GM03348 (cell line): Measurements from ENCODE around the gene STK24.

ENCODE experiments used
- DNase-seq: peaks from one replicate; pipeline ENCODE4 v3.0.0; 2012; ENCODE audit warnings: low spot score

STK24 gene

DNA sequence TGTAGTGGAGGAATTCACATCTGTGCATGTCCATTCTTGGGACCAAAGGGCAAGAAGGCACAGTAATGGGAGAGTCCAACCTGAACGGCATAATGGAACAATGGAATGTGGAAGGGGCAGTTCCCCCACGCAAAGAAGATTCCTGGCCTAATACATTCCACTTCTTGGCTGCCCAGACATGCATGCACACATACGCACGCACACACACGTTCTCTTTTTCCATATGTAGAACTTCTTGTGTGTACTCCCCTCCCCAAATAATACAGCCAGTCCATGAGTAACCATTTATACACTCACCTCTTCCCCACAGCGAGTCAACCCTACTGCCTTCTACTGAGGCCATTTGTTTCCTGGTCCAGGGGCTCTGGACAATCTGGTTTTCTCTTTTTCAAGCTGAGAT is 6.0 kb upstream of the STK24 start:
- no peak for DNase-seq

DNA sequence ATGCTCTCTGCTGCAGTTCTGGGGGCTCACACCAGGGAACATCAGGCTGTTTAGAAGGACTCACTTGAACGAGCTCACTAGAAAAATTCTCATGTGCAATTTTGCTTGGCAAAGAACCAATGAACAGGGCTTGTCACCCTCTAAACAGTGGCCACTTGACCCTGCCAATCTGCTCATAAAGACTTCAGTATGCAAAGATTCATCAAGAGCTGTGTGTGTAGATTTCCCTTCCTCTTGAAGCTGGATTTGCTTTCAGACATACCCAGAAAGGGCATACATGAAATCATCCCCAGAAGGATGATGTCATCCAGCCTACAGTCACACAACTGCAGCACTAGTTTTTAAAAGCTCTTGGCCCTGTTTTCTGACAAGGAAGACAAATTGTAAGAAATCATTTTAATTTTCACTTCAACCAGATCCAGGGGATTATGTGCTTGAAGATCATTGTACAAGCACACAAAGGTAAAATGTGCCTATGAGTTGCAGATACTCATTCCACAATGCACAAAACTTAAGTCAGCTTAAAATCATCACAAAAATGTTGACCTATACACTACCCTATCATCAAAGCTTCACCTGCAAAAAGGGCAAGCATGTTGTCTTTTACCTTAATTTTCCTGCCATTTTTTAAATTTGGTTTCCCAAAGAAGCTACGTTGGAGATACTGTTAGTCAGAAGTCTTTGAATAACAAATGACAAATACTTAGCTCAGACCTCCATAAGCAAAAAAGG is 5.2 kb upstream of the STK24 start:
- peak; percentile 61 for DNase-seq

DNA sequence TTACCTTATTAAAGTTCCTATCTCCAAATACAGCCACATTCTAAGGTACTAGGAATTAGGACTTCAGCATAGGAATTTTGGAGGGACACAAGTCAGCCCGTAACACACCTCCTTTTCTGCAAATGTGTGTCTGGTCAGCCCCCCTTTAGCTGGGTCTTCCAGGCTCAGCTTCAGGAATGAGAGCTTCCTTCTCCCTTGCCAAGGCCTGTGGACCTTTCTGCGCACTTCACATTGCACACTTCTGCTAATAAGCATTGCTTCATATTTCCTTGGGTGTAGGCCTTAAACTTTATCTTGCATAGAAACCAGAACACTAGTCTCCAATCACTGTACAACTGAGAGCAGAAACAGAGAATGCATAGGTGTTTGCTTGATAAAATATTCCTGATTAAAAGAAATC is 4.5 kb upstream of the STK24 start:
- no peak for DNase-seq

DNA sequence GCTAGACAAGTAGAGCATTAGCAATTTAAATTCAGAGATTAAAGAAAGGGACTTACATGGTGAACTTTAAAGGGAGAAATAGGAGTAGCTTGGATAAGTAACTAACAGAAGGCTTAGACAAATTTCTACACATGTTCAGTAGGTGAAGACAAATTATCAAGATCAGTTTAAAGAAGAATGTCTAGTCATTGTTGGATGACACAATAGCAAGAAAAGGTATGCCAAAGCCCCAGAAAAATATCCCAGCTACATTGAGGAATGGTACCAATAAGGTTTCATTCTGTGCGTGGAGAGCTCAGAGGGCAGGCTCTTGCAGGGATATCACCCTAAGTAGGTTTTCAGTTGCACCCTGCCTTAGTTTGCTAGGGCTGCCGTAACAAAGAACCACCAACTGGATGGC is 3.5 kb upstream of the STK24 start:
- DNase-seq: no peak

DNA sequence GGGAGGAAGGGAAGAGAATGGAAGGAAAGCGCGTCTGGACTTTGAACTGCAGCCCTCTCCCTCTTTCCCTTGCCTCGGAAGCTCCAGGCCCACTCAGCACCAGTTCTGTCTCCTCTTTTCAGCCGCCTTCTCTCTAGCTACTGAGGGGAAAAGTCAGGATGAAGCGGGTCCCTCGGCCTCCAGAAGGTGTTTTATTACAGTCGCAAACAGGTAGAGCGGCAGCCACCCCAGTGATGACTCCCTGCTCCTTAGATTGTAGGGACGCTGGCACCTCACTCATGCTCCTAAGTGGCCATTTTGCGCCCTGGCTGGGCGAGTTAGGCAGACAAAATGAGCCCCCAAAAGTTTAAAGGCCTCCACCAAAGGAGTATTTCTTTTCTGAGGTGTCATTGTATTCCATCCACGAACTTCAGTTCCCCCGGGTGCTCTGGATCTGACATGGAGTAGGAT is 954 bp upstream of the STK24 start:
- no peak for DNase-seq

DNA sequence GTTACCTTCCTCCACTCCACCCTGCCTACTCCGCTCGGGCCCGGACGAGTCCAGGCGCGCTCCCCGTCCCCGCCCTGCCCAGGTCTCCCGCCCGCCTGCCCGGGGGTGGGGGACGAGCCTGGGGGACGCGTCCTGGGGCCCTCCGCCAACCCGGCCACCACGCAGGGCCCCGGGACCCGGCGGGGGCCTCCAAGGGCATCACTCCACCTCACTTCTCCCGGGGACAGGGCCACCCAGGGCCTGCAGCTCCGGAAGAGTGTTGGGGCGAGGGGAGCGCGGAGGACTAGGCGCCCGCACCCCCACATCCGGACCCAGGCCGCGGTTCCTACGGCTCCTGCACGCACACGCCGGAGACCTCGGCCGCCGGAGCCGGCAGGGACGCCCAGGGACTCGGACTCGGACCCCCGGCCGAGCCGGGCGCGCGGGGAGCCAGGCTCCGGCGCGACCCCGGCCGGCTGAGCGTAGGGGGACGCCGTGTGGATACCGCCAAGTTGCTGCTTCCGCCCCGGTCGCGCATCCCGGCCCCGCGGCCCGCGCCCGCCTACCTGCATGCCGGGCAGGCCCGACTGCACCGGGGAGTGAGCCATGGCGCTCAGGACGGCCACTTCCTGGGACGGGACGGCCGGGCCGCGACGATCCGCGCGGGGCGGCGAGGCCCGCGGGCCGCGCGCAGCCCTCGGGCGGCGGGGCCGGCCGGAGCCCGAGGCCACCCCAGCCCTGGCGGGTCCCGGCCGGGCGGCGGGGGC is 534 bp downstream of the STK24 start:
- peak; percentile 70 for DNase-seq

DNA sequence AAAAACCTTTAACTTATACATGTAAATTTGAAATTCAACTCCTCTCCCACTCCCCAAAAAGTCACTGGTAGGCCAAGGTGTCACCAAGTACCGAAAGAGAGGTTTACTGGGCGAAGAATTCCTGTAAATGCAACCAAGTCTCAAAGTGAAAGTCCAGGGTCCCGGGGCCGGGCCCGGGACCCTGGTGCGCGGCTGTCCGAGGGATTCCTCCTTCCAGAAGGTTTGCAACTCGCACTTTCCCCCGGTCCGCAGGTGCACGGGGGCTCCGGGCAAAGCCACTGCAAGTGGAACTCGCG is 1.1 kb downstream of the STK24 start:
- DNase-seq: no peak

DNA sequence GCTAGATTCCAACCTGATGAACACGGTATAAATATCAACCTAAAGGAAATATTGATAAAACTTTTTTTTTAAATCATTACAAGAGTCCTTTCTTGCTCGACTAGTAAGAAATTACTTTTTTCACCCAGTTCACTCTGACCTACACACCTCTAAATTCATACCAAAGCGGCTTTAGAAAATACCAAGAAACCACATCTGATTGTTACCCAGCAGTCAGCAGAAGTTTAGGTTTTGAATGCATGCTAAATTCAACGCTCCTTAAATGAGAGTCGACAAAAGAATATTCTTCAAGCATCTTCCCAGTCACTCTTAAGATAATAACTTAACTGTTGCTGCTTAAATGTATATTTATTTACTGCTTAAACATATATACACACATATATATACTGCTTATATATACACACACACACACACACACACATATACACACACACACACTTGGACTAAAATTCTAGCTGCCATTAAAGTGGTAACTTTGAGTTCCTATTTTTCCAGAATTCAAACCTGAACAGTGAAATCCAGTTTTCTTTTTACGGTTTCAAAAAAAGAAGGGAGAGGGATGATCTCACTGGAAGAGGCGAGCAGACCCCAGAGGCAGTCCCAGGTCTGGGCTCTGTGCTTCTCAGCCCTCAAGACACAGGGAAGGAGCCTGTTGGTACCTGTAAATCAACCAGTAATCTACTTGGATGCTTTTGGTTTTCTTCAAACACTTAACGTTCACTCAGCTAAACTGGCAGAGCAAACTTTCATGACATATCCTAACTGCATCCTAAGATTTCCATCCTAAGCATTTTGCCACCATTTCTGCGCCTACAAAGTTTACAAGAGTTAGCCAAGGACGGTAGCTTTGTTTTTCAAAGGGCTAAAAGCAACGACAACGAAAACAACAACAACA is 1.7 kb downstream of the STK24 start:
- no peak for DNase-seq

DNA sequence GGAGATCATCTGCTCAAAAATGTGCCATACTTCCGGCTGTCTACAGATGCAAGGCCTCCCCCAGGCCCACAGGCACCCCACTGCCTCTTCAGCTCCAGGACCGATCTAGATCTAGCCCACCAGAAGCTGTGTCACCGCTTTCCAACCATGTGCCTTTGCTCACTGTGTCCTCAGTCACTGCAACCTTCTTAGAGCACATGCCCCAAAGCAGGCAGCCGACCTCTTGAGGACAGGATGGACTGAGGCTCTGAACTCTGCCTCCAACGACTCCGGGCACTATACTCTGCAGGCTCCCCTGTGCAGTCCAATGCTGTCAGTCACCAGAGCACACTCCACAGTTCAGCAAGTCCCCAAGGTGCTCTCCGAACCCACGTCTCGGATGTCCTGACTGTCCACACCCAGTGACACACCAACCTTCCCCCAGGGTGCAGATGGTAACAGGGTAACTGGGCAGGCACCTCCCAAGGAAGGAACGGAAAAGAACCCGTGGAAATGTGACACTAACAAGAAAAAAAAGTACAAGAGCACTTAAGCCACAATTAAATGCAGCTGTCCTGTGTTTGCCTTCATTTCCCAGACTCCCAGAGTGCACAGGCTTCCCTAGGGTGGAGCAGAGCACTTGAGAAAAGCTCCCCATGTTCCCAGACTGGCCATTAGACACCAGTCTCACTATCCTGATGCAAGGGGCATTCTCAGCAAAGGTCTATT is 4.8 kb downstream of the STK24 start:
- DNase-seq: peak; percentile 71

DNA sequence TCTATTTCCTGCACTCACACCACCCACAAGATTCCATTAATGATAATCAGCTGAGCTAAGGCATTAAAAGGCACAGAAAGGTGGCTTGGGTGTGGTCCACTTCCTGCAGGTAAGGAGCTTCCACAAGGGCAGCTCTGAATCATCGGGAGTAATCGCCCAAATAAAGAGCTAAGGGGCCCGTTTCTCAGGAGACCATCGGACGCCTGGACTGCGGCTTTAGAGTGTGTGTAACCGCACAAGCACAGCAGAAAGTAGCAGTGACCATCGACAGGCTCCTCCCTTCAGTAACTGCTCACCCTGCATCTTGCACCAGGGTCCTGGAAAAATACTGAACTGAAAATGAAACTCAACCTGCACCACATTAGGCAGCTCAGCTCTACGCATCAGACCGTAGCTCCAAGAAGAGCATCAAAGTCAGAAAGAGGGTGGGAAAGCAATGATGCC is 6.0 kb downstream of the STK24 start:
- DNase-seq: no peak

DNA sequence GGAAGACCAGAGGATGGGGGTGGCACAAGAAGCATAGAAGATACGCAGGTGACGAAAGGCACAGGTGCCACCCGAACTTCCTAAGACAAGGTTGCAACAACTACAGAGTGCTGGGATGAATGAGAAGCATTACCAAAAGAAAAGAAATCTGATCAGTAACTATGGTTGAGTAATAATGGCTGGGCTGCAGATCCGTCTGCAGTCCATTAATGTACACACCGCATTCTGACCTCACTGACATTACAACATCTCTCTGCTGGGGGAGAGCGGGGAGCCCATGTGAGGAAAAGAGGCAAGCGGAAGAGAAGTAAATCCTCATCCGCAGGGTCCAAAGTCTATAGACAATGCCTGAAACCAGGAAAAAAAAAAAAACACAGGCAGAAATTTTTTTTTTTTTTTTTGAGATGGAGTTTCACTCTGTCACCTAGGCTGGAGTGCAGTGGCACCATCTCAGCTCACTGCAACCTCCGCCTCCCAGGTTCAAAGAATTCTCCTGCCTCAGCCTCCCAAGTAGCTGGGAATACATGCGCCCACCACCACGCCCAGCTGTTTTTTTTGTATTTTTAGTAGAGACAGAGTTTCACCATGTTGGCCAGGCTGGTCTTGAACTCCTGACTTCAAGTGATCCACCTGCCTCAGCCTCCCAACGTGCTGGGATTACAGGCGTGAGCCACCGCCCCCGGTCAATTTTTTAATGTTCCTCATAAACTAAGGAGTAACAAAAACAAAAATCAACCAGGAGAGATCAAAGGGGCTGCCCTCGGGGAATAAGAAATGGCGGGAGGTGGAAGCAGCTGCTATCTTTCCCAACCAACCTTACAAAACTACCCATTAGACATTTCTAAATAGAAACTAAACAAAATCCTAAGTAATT is 7.2 kb downstream of the STK24 start:
- DNase-seq: peak; percentile 29

DNA sequence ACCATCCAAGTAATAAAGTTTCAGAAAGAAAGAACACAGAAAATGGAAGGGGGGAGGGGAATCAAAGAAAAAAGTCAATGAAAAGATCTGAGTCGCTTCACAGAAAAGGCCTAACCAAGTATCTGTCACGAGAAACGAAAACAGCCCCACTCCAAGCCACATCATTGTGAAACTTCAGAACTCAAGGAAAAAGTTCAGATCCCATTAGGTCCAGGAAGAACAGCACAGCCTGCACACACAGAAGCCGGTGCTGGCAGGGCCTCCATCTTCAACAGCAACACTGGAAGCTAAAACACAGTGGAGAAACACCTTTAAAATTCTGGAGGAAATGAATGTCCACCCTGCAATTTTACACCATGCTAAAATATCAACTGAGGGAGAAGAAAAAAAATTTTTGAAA is 8.0 kb downstream of the STK24 start:
- no peak for DNase-seq

DNA sequence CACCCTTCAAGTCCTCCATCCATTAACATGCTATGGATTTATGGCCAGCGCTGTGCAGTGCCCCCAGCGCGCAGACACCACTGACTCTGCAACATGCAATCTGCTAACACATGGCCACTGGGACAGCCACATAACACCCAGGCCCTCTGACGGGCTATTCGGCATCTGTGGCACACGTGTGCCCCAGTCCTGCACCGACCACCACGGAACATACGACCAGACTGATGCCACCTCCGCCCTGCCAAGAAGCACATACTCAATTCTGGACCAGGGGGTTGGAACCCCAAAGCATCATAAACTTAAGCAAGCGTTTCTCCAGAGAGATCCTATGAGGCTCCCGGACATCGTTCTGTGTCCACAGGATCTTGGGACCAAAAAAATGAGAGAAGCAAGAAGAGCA is 9.8 kb downstream of the STK24 start:
- DNase-seq: no peak

DNA sequence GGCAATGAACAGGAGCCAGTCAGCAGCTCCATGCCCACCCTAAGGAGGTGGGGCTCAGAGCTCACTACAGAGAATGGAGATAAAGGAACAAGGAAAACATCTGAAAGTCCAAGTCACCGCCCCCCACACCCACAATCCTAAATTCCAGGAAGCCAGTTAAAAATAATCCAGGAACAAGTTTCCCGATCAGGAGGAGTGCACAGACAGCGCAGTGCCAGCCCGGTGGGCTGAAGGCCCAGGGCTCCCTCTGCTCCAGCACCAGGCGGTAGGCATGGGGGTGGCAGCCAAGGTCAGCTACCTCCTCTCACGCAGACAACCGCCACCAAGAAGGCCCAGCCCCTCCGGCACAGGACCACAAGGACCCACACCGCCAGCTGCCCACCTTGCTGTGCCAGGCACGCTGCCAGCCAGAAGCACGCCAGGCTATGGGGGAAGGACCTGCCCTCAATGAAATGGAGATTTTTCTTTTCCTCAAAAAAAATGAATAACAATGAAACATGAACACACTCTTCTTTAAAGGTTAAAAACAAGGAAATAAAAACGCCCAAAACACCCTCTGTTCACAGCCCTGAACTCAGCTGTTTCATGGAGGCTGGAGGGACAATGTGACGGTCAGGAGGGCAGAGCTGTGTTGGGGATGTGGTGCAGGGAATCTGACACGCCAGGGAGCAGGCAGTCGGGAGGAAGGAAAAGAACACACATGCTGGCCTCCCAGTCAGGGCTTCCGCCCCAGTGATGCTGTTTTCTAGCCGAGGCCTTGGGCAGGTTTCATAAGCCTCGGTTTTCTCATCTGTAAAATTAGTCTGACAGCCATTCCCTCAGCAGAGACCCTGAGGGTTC is 11.0 kb downstream of the STK24 start:
- DNase-seq: peak; percentile 35

DNA sequence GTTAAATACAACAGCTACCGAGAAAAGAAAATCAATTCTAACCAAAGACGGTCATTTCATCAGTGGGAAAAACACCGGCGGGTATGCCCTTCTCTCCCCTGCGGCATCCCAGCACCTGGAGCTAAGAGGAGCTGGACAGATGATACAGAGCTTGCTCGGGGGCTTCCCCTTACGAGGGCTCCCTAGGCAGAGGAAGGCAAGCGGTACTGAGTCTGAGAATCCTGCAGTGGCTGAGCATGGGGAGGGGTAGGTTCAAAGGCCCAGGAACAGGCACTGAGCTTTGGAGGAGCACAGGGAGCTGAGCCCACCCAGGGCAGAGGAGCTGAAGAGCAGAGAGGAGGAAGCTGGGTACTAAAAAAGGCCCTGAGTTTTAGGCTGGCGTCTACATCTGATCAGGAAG is 12.7 kb downstream of the STK24 start:
- DNase-seq: no peak

DNA sequence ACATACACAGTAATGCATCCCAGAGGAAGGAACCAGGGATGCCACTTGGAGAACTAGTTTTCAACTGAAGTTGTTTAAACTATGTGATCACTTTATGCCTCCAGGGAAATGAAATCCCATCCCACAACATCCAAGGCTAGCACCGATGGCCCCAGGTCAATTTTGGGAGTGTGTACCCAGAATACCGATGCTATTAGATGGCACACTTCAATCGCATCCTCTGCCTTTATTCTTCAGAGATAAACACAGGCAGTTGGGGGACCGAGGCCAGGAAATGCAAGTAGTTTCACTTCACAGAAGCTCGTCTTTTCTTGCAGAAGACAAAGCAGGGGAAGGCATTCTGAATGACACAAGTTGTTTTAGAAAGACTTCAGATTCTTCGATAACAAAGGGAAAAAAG is 13.8 kb downstream of the STK24 start:
- DNase-seq: no peak

DNA sequence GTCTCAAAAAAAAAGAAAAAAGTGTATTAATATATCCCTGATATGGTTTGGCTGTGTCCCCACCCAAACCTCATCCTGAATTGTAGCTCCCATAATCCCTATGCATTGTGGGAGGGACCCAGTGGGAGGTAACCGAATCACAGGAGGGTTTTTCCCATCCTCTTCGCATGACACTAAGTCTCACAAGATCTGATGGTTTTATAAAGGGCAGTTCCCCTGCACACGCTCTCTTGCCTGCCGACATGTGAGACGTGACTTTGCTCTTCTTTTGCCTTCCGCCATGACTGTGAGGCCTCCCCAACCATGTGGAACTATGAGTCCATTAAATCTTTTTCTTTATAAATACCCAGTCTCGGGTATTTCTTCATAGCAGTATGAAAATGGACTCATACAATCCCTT is 17.7 kb downstream of the STK24 start:
- DNase-seq: no peak

DNA sequence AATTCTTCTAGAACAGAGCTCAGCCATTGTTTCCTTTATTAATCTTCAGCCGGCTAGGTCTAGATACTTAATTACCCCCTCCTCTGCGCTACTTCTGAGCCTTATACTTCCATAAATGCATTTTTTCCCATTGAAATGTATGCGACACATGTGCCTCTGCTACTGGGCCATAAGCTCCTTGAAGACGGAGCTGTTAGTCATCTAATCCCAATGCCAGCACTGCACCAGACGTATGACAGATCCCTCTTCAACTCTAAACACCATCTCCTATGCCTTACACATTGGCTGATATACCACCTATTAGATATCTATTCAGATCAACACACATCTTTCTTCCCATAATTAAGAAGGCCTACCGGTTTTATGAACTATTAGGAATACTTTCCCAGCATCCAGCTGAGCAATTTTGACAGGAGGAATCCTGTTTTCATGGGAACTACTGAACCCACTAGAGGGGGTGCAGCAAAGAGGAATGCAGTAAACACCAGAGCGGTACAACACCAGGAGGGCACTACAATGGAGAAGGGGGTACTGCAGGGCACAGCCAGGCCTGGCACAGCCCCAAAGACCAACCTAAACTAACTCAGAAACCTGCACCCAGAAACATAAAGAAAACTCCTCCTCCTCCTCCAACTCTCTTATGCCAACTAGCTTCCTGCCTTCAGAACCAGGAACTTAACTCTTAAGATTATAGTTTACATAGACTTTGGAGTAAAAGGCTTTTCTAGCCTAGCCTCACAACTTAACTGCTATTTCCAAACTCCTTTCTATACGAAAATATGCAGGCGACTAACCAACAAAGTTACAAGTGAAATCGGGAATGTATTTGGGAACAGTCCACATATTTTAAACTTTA is 18.7 kb downstream of the STK24 start:
- DNase-seq: peak; percentile 37

DNA sequence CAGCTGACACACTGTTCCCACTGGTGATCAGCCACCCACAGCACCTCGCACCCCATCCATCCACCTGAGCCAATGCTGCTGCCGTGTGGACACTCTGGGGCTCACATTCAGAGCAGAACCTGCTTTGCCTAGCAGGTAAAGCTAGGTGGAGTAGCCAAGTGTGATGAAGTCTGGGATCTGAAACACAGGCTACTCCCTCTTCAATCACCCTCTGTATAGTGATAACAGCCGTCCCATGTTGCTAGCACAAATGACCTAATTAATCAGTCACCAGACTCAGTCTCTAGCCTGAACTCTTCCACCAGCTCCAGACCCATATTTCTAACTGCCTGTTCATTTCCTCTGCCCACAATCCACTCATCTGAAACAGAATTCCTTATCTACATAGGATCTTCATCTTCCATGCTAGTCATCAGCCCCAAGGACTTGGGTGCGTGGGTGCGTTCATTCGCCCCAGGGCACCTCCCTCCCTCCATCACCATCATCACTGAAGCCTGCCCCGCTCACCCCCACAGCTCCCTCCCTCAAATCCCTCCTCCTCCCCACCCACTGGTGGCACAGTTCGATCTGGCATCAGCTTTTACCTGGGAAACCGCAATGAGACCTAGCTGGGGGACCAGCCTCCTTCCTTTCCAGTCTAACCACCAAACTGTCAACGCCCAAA is 19.8 kb downstream of the STK24 start:
- peak; percentile 48 for DNase-seq
